Measurements from ENCODE around the gene DCAF10. TPM values are rescaled to one million over a fixed set of nuclear protein-coding genes. Genes with fewer than 3 reads are reported as not detected.

DCAF10 gene
- total and polyA plus RNA-seq, 2 of the 13 experiments (the other 11 are each of a cell fraction or from before 2014, with no cell fraction given) = 9.2 to 20.3 TPM

- no peak for TF ChIP-seq ZNF17 (CRISPR knock-in tag; IDR thresholded peaks at IDR 0.05)
- TF ChIP-seq ZNF468 (CRISPR knock-in tag; IDR thresholded peaks at IDR 0.05) = no peak
- no peak for TF ChIP-seq TFAP4 (IDR thresholded peaks at IDR 0.05; ENCODE audit: borderline replicate concordance, low read depth)
- TF ChIP-seq NFE2L2 (IDR thresholded peaks at IDR 0.05; ENCODE audit: low read length) = no peak
- no peak for TF ChIP-seq CBX5 (CRISPR knock-in tag; IDR thresholded peaks at IDR 0.05; ENCODE audit: borderline replicate concordance)
- 0 out of 2 replicates have a peak, but pooled peaks have one; percentile 24 for TF ChIP-seq ZNF878 (CRISPR knock-in tag; IDR thresholded peaks at IDR 0.05)
- no peak for TF ChIP-seq ZNF629 (CRISPR knock-in tag; conservative IDR thresholded peaks at IDR 0.05)
- no peak for TF ChIP-seq RORA (CRISPR knock-in tag; IDR thresholded peaks at IDR 0.05)
- no peak for TF ChIP-seq CENPT (CRISPR knock-in tag; IDR thresholded peaks at IDR 0.05; ENCODE audit: low read depth)
- H3K79me2 ChIP-seq (ENCODE audit: insufficient read depth, low read length) = peaks cover 2% of the 10 kb centered on the region
- in situ Hi-C loops (cut with HindIII; ENCODE audit: extremely low pct_ligation_motif_present, low pct_unique_long_range_greater_than_20kb) = loop anchor here (5.0 to 25.0 kb wide), 4 partner anchors 164 to 447 kb away; partner anchors contain the start of gene POLR1E
- CTCF ChIA-PET (ENCODE audit: low intra/inter-chr PET ratio, low total read pairs) = no interaction called here
- H3K27ac ChIP-seq (ENCODE audit: extremely low read length, insufficient read depth, low read length) = peak overlapping the region; percentile 28
- ATAC-seq = no peak
- intact Hi-C loops (cut with micrococcal nuclease; ENCODE audit: unreplicated experiment) = no loop called here
- WGBS (ENCODE audit: low lambda C conversion rate) = 12% methylated on average over 4 of the region's 4 CpGs
- FAIRE-seq = peak; percentile 12
- H3K36me3 ChIP-seq (replicated peaks in 1 of 2; ENCODE audit: control insufficient read depth in 1 of 2, insufficient read depth in 2 of 2, low read length in 2 of 2) = no peaks in the 10 kb centered on the region
- no peaks in the 10 kb centered on the region; a peak in 1 of 5 replicates for H3K27me3 ChIP-seq (ENCODE audit: control insufficient read depth in 1 of 2, insufficient read depth in 2 of 2, low read length in 2 of 2)
- peak overlapping the region; percentile 34; the same call in 1 of the 2 replicates for H3K4me2 ChIP-seq (ENCODE audit: low read depth, low read length)
- DNase-seq (ENCODE audit: low spot score) = no peak
- no peak overlapping the region for H2AFZ ChIP-seq (ENCODE audit: low read length)
- peaks cover 50% of the 10 kb centered on the region for H3K4me1 ChIP-seq (ENCODE audit: insufficient read depth, low read length)
- no peak overlapping the region for H3K9ac ChIP-seq (ENCODE audit: insufficient read depth, low read depth, low read length)
- POLR2A ChIA-PET = interaction anchor here (0.6 to 2.2 kb wide), 18 partner anchors 56 to 529 kb away, joined by 3 to 14 read pairs (median 4); partner anchors contain the start of genes ALDH1B1, GRHPR, POLR1E and TRMT10B
- no TSS peak for BruUV-seq (replicated peaks)
- H3K4me3 ChIP-seq (replicated peaks in 1 of 3; ENCODE audit: insufficient read depth in 1 of 3, low read depth in 2 of 3, low read length in 3 of 3) = no peak overlapping the region
- H3K9me3 ChIP-seq (ENCODE audit: low read length) = no peaks in the 10 kb centered on the region
- H4K20me1 ChIP-seq (ENCODE audit: insufficient read depth, low read length) = no peaks in the 10 kb centered on the region
These were observed 107.7 kb downstream of the DCAF10 start for GRCh38 chr9:37908283-37908682.

Data from HepG2 (cell line).